ENCODE results near the gene NRG2. TPM values are rescaled to one million over a fixed set of nuclear protein-coding genes. Genes with fewer than 3 reads are reported as not detected.

Gene NRG2
- total RNA-seq, 2 donors from 2014 or later = 6.6 to 11.1 TPM

DNA sequence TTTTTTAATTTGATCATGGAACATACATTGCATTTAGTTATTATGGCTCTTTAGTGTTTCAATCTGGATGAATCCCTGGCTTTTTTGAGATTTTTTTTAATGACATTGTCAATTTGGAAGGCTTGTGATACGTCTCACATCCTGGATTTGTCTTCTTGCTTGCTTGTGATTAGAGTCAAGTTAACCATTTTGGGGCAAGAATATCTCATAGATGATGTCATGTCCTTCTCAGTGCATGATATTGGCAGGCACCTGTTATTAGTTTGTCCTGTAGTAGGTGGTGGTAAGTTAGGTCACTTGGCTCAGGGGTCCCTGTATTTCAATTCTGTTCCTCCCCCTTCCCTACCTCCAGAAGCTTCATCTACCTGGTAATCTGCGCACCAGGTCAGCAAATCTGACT, 244.2 kb downstream of the NRG2 start:
- no peak overlapping the region for H3K4me3 ChIP-seq
- no peaks in the 10 kb centered on the region for H3K9me3 ChIP-seq
- no peaks in the 10 kb centered on the region for H3K4me1 ChIP-seq (replicated peaks)
- TF ChIP-seq POLR2AphosphoS5 (IDR thresholded peaks at IDR 0.05) = no peak
- no peak for TF ChIP-seq POLR2A (IDR thresholded peaks at IDR 0.05)
- TF ChIP-seq, protein P1, sequence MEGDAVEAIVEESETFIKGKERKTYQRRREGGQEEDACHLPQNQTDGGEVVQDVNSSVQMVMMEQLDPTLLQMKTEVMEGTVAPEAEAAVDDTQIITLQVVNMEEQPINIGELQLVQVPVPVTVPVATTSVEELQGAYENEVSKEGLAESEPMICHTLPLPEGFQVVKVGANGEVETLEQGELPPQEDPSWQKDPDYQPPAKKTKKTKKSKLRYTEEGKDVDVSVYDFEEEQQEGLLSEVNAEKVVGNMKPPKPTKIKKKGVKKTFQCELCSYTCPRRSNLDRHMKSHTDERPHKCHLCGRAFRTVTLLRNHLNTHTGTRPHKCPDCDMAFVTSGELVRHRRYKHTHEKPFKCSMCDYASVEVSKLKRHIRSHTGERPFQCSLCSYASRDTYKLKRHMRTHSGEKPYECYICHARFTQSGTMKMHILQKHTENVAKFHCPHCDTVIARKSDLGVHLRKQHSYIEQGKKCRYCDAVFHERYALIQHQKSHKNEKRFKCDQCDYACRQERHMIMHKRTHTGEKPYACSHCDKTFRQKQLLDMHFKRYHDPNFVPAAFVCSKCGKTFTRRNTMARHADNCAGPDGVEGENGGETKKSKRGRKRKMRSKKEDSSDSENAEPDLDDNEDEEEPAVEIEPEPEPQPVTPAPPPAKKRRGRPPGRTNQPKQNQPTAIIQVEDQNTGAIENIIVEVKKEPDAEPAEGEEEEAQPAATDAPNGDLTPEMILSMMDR (IDR thresholded peaks at IDR 0.05) = no peak
- intact Hi-C loops (cut with DNase I) = loop anchor here (5.0 kb wide), 1 partner anchor 153 kb away; no protein-coding TSS in a partner anchor
- H3K27me3 ChIP-seq (replicated peaks; ENCODE audit: insufficient read depth) = peaks cover 3% of the 10 kb centered on the region
- H3K27ac ChIP-seq = no peak overlapping the region
- WGBS = 95% methylated on average over 2 of the region's 2 CpGs
- H3K36me3 ChIP-seq = no peaks in the 10 kb centered on the region
- no peak for DNase-seq (ENCODE audit: low spot score)

DNA sequence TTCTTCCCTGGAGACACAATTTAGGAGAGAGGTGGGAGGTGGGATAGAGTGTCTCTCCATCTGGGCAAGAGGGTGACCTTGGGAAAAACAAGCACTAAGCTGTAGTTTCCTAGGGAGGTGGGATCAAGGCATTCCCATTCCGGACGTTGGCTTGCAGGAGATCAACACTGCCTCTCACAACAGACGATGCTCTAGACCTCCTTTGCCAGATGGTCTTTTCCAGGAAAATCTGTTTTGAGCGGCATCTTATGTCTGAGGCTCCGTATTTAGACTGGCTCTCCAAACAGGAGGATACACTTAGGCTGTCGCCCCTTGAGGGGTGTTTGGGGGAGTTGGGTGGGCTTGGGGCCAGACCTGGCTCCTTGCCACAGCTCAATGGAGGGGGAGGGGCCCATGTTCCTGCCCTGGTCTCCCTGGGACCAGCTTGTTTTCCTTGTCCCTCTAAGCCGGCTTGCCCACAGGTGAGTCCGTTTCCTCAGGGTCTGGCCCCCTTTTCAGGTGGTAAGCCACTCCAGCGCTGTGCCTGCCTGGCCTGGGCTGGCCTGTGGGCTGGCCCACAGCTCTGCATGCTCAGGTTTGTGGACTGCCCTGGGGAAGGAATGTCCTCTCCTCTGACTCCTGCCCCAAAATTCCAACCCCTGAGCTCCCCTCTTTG, 245.1 kb downstream of the NRG2 start:
- peaks cover 3% of the 10 kb centered on the region for H3K27me3 ChIP-seq (replicated peaks; ENCODE audit: insufficient read depth)

DNA sequence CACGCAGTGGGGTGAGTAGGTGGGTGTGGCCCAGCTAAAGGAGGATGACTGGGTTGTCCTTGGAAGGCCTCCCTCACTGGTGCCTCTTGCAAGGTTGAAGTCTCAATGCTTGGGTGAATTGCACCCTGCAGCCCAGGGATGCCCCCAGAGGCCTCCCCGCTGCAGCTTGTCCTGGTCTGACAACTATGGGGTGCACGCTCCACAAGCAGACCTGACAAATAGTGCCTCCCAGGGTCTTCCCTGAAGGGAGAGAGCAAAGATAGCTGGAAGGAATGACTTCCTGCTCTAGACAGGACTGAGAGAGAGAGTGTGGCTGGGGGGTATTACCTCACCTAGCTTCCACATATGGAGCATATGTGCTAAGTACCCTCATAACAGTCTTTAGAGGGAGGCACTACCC, 245.8 kb downstream of the NRG2 start:
- TF ChIP-seq POLR2AphosphoS5 (IDR thresholded peaks at IDR 0.05) (no peak), POLR2A (IDR thresholded peaks at IDR 0.05) (no peak)
- TF ChIP-seq, protein P1 (IDR thresholded peaks at IDR 0.05) = no peak
- WGBS = 75% methylated on average over 3 of the region's 3 CpGs

More for the DNA sequence above, 245.1 kb downstream of the NRG2 start:
- no peaks in the 10 kb centered on the region for H3K4me1 ChIP-seq (replicated peaks)
- H3K36me3 ChIP-seq = no peaks in the 10 kb centered on the region
- H3K9me3 ChIP-seq = no peaks in the 10 kb centered on the region
- 55% methylated on average over 9 of the region's 9 CpGs for WGBS
- no peak for DNase-seq (ENCODE audit: low spot score)
- TF ChIP-seq, protein P1 (IDR thresholded peaks at IDR 0.05) = no peak
- TF ChIP-seq POLR2A (IDR thresholded peaks at IDR 0.05) (no peak), POLR2AphosphoS5 (IDR thresholded peaks at IDR 0.05) (no peak)
- H3K27ac ChIP-seq = no peak overlapping the region
- intact Hi-C loops (cut with DNase I) = loop anchor here (5.0 kb wide), 1 partner anchor 154 kb away; no protein-coding TSS in a partner anchor
- no peak overlapping the region for H3K4me3 ChIP-seq

More for the DNA sequence above, 245.8 kb downstream of the NRG2 start:
- Histone ChIP-seq H3K27ac (no peak overlapping the region), H3K9me3 (no peaks in the 10 kb centered on the region), H3K27me3 (replicated peaks; ENCODE audit: insufficient read depth) (peaks cover 3% of the 10 kb centered on the region), H3K36me3 (no peaks in the 10 kb centered on the region), H3K4me1 (replicated peaks) (no peaks in the 10 kb centered on the region), H3K4me3 (no peak overlapping the region)
- intact Hi-C loops (cut with DNase I) = loop anchor here (5.0 kb wide), 1 partner anchor 155 kb away; no protein-coding TSS in a partner anchor
- DNase-seq (ENCODE audit: low spot score) = no peak

Small RNA genes within 50 kb of the gene (small RNA-seq; reads per million reads assigned to genes)
- gene RF00019 = 0 reads per million in 2 donors

Other genes with a start within 250 kb of the NRG2 start
- under 1 TPM; 0.46 to 0.74 TPM for gene PSD2, start 247.5 kb downstream of the NRG2 start, total RNA-seq
- gene PURA, start 70.8 kb upstream of the NRG2 start, total RNA-seq = 10 to 100 TPM; 24.2 to 27.2 TPM
- 10 to 100 TPM; 10.5 to 13.8 TPM for gene IGIP, start 82.6 kb upstream of the NRG2 start, total RNA-seq
- gene CYSTM1, start 131.9 kb upstream of the NRG2 start, total RNA-seq = 10 to 100 TPM; 37.0 to 51.7 TPM

All from prostate gland (tissue), 2 donors.